ENCODE data around the gene NBDY. TPM values are rescaled to one million over a fixed set of nuclear protein-coding genes. Genes with fewer than 3 reads are reported as not detected.

NBDY gene
- total RNA-seq, 4 donors from 2014 or later: 6.1 to 21.6 (median 17.3) TPM

GRCh38 chrX:56761167-56761566 is 32.1 kb downstream of the NBDY start:
- DNase-seq (ENCODE audit: low spot score in 2 of 2): no peak
- 71 to 73% methylated on average over 5 of the region's 5 CpGs for WGBS, 2 donors
- H3K4me3 ChIP-seq: no peak overlapping the region
- H3K27ac ChIP-seq: no peak overlapping the region
- TF ChIP-seq EP300 (IDR thresholded peaks at IDR 0.05) (no peak), CTCF (IDR thresholded peaks at IDR 0.05) (no peak), POLR2A (IDR thresholded peaks at IDR 0.05) (no peak)
- H3K36me3 ChIP-seq: no peaks in the 10 kb centered on the region
- H3K9me3 ChIP-seq: no peaks in the 10 kb centered on the region
- peaks cover 0 to 38% (median 18%) of the 10 kb centered on the region in 4 donors for H3K4me1 ChIP-seq
- H3K27me3 ChIP-seq: no peaks in the 10 kb centered on the region

- no peaks in the 10 kb centered on the region for H3K27me3 ChIP-seq
- no peaks in the 10 kb centered on the region for H3K9me3 ChIP-seq
- 41 to 59% methylated on average over 3 of the region's 3 CpGs for WGBS, 2 donors
- no peak for DNase-seq (ENCODE audit: low spot score in 2 of 2)
- H3K4me1 ChIP-seq: peaks cover 0 to 45% (median 23%) of the 10 kb centered on the region in 4 donors
- H3K36me3 ChIP-seq: peaks cover 0 to under 1% (median 0%) of the 10 kb centered on the region in 3 donors
- H3K4me3 ChIP-seq: no peak overlapping the region
- TF ChIP-seq EP300 (IDR thresholded peaks at IDR 0.05) (no peak), CTCF (IDR thresholded peaks at IDR 0.05) (no peak), POLR2A (IDR thresholded peaks at IDR 0.05) (no peak)
- peak overlapping the region in 2 of 4 donors; percentile 43 to 67 for H3K27ac ChIP-seq
Observed at GRCh38 chrX:56762220-56762619, 33.2 kb downstream of the NBDY start.

GRCh38 chrX:56762707-56763555 is 33.9 kb downstream of the NBDY start:
- TF ChIP-seq EP300 (IDR thresholded peaks at IDR 0.05) (no peak), POLR2A (IDR thresholded peaks at IDR 0.05) (no peak), CTCF (IDR thresholded peaks at IDR 0.05) (no peak)
- H3K4me1 ChIP-seq: peaks cover 0 to 45% (median 23%) of the 10 kb centered on the region in 4 donors
- DNase-seq (ENCODE audit: low spot score in 2 of 2): no peak
- no peak overlapping the region for H3K4me3 ChIP-seq
- H3K9me3 ChIP-seq: no peaks in the 10 kb centered on the region
- H3K27ac ChIP-seq: peak overlapping the region in 2 of 4 donors; percentile 67 to 92
- H3K36me3 ChIP-seq: peaks cover 0 to 3% (median 0%) of the 10 kb centered on the region in 3 donors
- H3K27me3 ChIP-seq: no peaks in the 10 kb centered on the region
- WGBS, 2 donors: 65 to 83% methylated on average over 5 to 6 of the region's 6 CpGs

- WGBS, 2 donors: 33 to 67% methylated on average over 7 to 11 of the region's 11 CpGs
Observed at GRCh38 chrX:56763556-56764152, 34.6 kb downstream of the NBDY start.

More at GRCh38 chrX:56763556-56764152, 34.6 kb downstream of the NBDY start:
- peak overlapping the region in 2 of 4 donors; percentile 25 to 71 for H3K4me3 ChIP-seq
- H3K9me3 ChIP-seq: no peaks in the 10 kb centered on the region
- peaks cover 0 to 45% (median 23%) of the 10 kb centered on the region in 4 donors for H3K4me1 ChIP-seq
- H3K36me3 ChIP-seq: peaks cover 0 to 3% (median 0%) of the 10 kb centered on the region in 3 donors
- peak overlapping the region in 3 of 4 donors; percentile 59 to 92 (median 67) for H3K27ac ChIP-seq
- H3K27me3 ChIP-seq: no peaks in the 10 kb centered on the region
- DNase-seq (ENCODE audit: low spot score in 2 of 2): no peak
- TF ChIP-seq POLR2A (IDR thresholded peaks at IDR 0.05) (no peak), CTCF (IDR thresholded peaks at IDR 0.05) (peak in 4 of 5 experiments; percentile 38 to 56 (median 42))
